NB4 (cell line): Measurements from ENCODE around the gene ADK.

Source experiments
- DNase-seq: peaks from one replicate; pipeline ENCODE4 v3.0.0; 2010; ENCODE audit warnings: low read depth
- H3K4me3 ChIP-seq: one replicate; pipeline ENCODE4 v1.5.1; 2011; ENCODE audit warnings: mild to moderate bottlenecking, low read depth, low read length, moderate library complexity
- CTCF ChIP-seq: IDR thresholded peaks from one replicate; pipeline ENCODE4 v1.5.1; 2012; ENCODE audit warnings: low read depth, low read length
- MYC ChIP-seq: IDR thresholded peaks from 2 replicates; pipeline ENCODE4 v1.6.1; 2011; ENCODE audit warnings: low read depth, low read length
- POLR2A ChIP-seq: IDR thresholded peaks from 2 replicates; pipeline ENCODE4 v1.6.1; 2011; ENCODE audit warnings: mild to moderate bottlenecking; ENCODE audit not compliant: insufficient read length; ENCODE audit errors: extremely low read depth
- TF ChIP-seq, protein P1 (sequence below): IDR thresholded peaks from 2 replicates; pipeline ENCODE4 v1.6.1; 2011; ENCODE audit warnings: low read depth, low read length

ADK gene

GRCh38 chr10:74634995-74635536 lies 484.0 kb downstream of the ADK start:
- TF ChIP-seq, protein P1, sequence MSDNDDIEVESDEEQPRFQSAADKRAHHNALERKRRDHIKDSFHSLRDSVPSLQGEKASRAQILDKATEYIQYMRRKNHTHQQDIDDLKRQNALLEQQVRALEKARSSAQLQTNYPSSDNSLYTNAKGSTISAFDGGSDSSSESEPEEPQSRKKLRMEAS, result no peak
- TF ChIP-seq CTCF, result no peak
- TF ChIP-seq POLR2A, result no peak
- TF ChIP-seq MYC, result no peak
- no peak for DNase-seq
- no peak overlapping the region for H3K4me3 ChIP-seq

DNA sequence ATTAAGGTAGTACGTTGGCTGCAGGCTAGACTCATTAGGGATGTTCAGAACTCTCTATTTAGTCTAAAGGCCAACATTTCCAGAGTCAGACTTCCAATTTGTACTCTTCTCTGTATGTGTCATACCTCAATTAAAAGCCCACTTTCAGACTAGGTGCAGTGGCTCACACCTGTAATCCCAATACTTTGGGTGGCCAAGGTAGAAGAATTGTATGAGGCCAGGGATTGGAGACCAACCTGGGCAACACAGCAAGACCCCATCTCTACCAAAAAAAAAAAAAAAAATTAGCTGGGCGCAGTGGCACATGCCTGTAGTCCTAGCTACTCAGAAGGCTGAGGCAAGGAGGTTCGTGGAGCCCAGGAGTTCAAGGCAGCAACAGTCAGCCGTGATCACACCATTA lies 484.6 kb downstream of the ADK start:
- no peak for DNase-seq
- H3K4me3 ChIP-seq, result no peak overlapping the region

GRCh38 chr10:74637685-74638084 lies 486.7 kb downstream of the ADK start:
- DNase-seq, result no peak
- TF ChIP-seq, protein P1, result no peak
- no peak overlapping the region for H3K4me3 ChIP-seq

More for the DNA sequence above, 484.6 kb downstream of the ADK start:
- TF ChIP-seq MYC (no peak), POLR2A (no peak), CTCF (no peak)
- TF ChIP-seq, protein P1, result no peak

- DNase-seq, result no peak
- no peak overlapping the region for H3K4me3 ChIP-seq
- no peak for TF ChIP-seq MYC
- TF ChIP-seq, protein P1, result no peak
- no peak for TF ChIP-seq CTCF
- TF ChIP-seq POLR2A, result no peak
These were observed 489.3 kb downstream of the ADK start for GRCh38 chr10:74640134-74640921.

GRCh38 chr10:74641659-74642058 lies 490.6 kb downstream of the ADK start:
- H3K4me3 ChIP-seq, result no peak overlapping the region
- DNase-seq, result no peak
- TF ChIP-seq MYC (no peak), POLR2A (no peak), CTCF (no peak)
- TF ChIP-seq, protein P1, result no peak

GRCh38 chr10:74642901-74643595 lies 492.0 kb downstream of the ADK start:
- no peak for DNase-seq
- TF ChIP-seq MYC (no peak), POLR2A (no peak), CTCF (no peak)
- TF ChIP-seq, protein P1, result no peak
- H3K4me3 ChIP-seq, result no peak overlapping the region
